ENCODE results near the gene TRABD2A.

- TF ChIP-seq POLR2A (IDR thresholded peaks at IDR 0.05) = no peak
- no peak for TF ChIP-seq EP300 (IDR thresholded peaks at IDR 0.05)
- no peak for TF ChIP-seq CTCF (IDR thresholded peaks at IDR 0.05)
Measured at GRCh38 chr2:84885111-84885510, 4.2 kb upstream of the TRABD2A start.

Measured in sigmoid colon (tissue), 4 donors.